GM12864 (cell line): ENCODE results near the gene PPP1R15B.

Experiments
- DNase-seq: peaks from one replicate; pipeline ENCODE4 v3.0.0-alpha.2; 2011; ENCODE audit warnings: low read depth
- H3K4me3 ChIP-seq: 2 replicates; pipeline ENCODE4 v1.5.1; 2011; ENCODE audit warnings: mild to moderate bottlenecking, low read depth, low read length, control low read depth
- CTCF ChIP-seq: IDR thresholded peaks from 2 replicates; pipeline ENCODE4 v1.5.1; 2011; ENCODE audit warnings: low read depth, mild to moderate bottlenecking, moderate library complexity, low read length, control low read depth, inconsistent platforms; ENCODE audit errors: missing control alignments

Gene PPP1R15B

GRCh38 chr1:204400882-204401510 is 10.6 kb downstream of the PPP1R15B start:
- TF ChIP-seq CTCF = no peak
- no peak for DNase-seq
- H3K4me3 ChIP-seq = no peak overlapping the region

GRCh38 chr1:204398197-204399125 is 13.2 kb downstream of the PPP1R15B start:
- peak; percentile 92 for TF ChIP-seq CTCF
- peak; percentile 49 for DNase-seq
- no peak overlapping the region for H3K4me3 ChIP-seq

- no peak overlapping the region for H3K4me3 ChIP-seq
- no peak for TF ChIP-seq CTCF
- no peak for DNase-seq
Observed at GRCh38 chr1:204396015-204396583, 15.5 kb downstream of the PPP1R15B start.

- TF ChIP-seq CTCF = no peak
- DNase-seq = no peak
- no peak overlapping the region for H3K4me3 ChIP-seq
Observed at GRCh38 chr1:204391629-204392028, 20.0 kb downstream of the PPP1R15B start.

GRCh38 chr1:204390751-204391466 is 20.7 kb downstream of the PPP1R15B start:
- no peak for TF ChIP-seq CTCF
- no peak overlapping the region for H3K4me3 ChIP-seq
- no peak for DNase-seq

GRCh38 chr1:204385727-204386126 is 25.9 kb downstream of the PPP1R15B start:
- H3K4me3 ChIP-seq = no peak overlapping the region
- DNase-seq = no peak
- TF ChIP-seq CTCF = no peak
